H1 (cell line): ENCODE measurements around the gene COL16A1. TPM values are rescaled to one million over a fixed set of nuclear protein-coding genes. Genes with fewer than 3 reads are reported as not detected.

ENCODE experiments used
- CTCF ChIA-PET: fragments of 300-600 bp; sonication (Branson Sonifier 250); formaldehyde crosslinking; loops from one replicate; lab custom pipeline; 2021; ENCODE audit not compliant: partially characterized antibody; lab: Charles Lee
- POLR2A ChIA-PET: fragments of 300-600 bp; sonication (Branson Sonifier 250); formaldehyde crosslinking; loops from one replicate; lab custom pipeline; 2021; ENCODE audit warnings: inconsistent platforms; ENCODE audit not compliant: partially characterized antibody; lab: Charles Lee
- DNase-seq, 2 experiments: peaks; one replicate each; pipeline versions ENCODE4 v3.0.0 to v3.0.0-alpha.2; 2010 to 2022; ENCODE audit warnings: low spot score in 2 of 2, low read depth in 1 of 2, mixed read lengths in 1 of 2
- FAIRE-seq: peaks from 2 replicates; lab custom pipeline; 2011; peaks lifted over from hg19 to GRCh38; lab: Jason Lieb, UNC
- H2AFZ ChIP-seq: 2 replicates; pipeline ENCODE4 v1.8.1; 2012; ENCODE audit warnings: low read length, inconsistent platforms
- H2AK5ac ChIP-seq: 2 replicates; pipeline ENCODE4 v1.6.1; 2013; ENCODE audit warnings: low read depth, low read length
- H2BK120ac ChIP-seq: replicated peaks from 2 replicates; pipeline ENCODE3; 2013; ENCODE audit warnings: low read depth, low read length, inconsistent platforms
- H2BK12ac ChIP-seq: 2 replicates; pipeline ENCODE4 v1.6.1; 2013; ENCODE audit warnings: low read depth, low read length
- H2BK15ac ChIP-seq: 2 replicates; pipeline ENCODE4 v1.6.1; 2013; ENCODE audit warnings: low read length
- H2BK20ac ChIP-seq: 2 replicates; pipeline ENCODE4 v1.6.1; 2013; ENCODE audit warnings: low read length
- H2BK5ac ChIP-seq: 2 replicates; pipeline ENCODE4 v1.6.1; 2013; ENCODE audit warnings: low read depth, low read length
- H3K14ac ChIP-seq: 2 replicates; pipeline ENCODE4 v1.6.1; 2013; ENCODE audit warnings: inconsistent platforms; ENCODE audit not compliant: insufficient read length
- H3K18ac ChIP-seq: 2 replicates; pipeline ENCODE4 v1.6.1; 2013; ENCODE audit warnings: low read length; ENCODE audit errors: extremely low read depth
- H3K23ac ChIP-seq: 2 replicates; pipeline ENCODE4 v1.6.1; 2013; ENCODE audit warnings: inconsistent platforms; ENCODE audit not compliant: insufficient read length
- H3K23me2 ChIP-seq: 2 replicates; pipeline ENCODE4 v1.6.1; 2013; ENCODE audit warnings: low read depth, low read length
- H3K27ac ChIP-seq: 2 replicates; pipeline ENCODE4 v1.6.1; 2011; ENCODE audit warnings: low read depth, low read length, inconsistent platforms
- H3K27me3 ChIP-seq, 4 experiments: replicated peaks in 1 of 4; 1 replicate in 1 of 4; 2 replicates in 3 of 4; pipeline versions ENCODE4 v1.6.1 to v1.8.1; 2011 to 2013; ENCODE audit warnings: low read length in 3 of 4, mild to moderate bottlenecking in 3 of 4, inconsistent platforms in 2 of 4, mixed read lengths in 2 of 4, moderate library complexity in 1 of 4; ENCODE audit not compliant: control insufficient read depth in 3 of 4, insufficient read depth in 3 of 4; ENCODE audit errors: extremely low read depth in 1 of 4
- H3K36me3 ChIP-seq, 4 experiments: 2 replicates each; pipeline versions ENCODE4 v1.6.1 to v1.8.1; 2011 to 2013; ENCODE audit warnings: mild to moderate bottlenecking in 4 of 4, low read length in 3 of 4, moderate library complexity in 2 of 4, control low read depth in 1 of 4, inconsistent platforms in 1 of 4; ENCODE audit not compliant: insufficient read depth in 4 of 4, control insufficient read depth in 2 of 4
- H3K4ac ChIP-seq: replicated peaks from 2 replicates; pipeline ENCODE3; 2013; ENCODE audit warnings: low read length, low read depth, mixed read lengths, inconsistent platforms; ENCODE audit not compliant: insufficient read length
- H3K4me1 ChIP-seq, 4 experiments: replicated peaks in 1 of 4; 1 replicate in 1 of 4; 2 replicates in 3 of 4; pipeline versions ENCODE4 v1.6.1 to v1.8.1; 2011 to 2013; ENCODE audit warnings: low read length in 3 of 4, inconsistent platforms in 2 of 4, mixed read lengths in 1 of 4; ENCODE audit not compliant: insufficient read depth in 4 of 4, control insufficient read depth in 3 of 4
- H3K4me2 ChIP-seq, 2 experiments: 2 replicates each; pipeline versions ENCODE4 v1.6.1 to v1.8.1; 2011 to 2013; ENCODE audit warnings: low read depth in 2 of 2, low read length in 2 of 2, control low read depth in 1 of 2, inconsistent platforms in 1 of 2, mild to moderate bottlenecking in 1 of 2; ENCODE audit not compliant: insufficient read depth in 1 of 2
- H3K4me3 ChIP-seq, 4 experiments: fragments of 200-600, 300-600 bp in 1 of 4; sonication (generic), shearing (Covaris generic), sonication (Bioruptor Twin) in 1 of 4; 2 replicates each; pipeline versions ENCODE4 v1.5.1 to v1.8.1; 2011 to 2016; ENCODE audit warnings: low read length in 4 of 4, low read depth in 3 of 4, control low read depth in 2 of 4, inconsistent platforms in 2 of 4, mild to moderate bottlenecking in 2 of 4, mixed read lengths in 1 of 4, moderate library complexity in 1 of 4; ENCODE audit not compliant: insufficient read depth in 2 of 4; ENCODE audit errors: extremely low read depth in 1 of 4
- H3K56ac ChIP-seq: replicated peaks from 2 replicates; pipeline ENCODE3; 2013; ENCODE audit warnings: low read depth, mild to moderate bottlenecking, mixed read lengths, low read length, inconsistent platforms; ENCODE audit not compliant: insufficient read length
- H3K79me1 ChIP-seq: 2 replicates; pipeline ENCODE4 v1.6.1; 2013; ENCODE audit warnings: low read depth, low read length, control low read depth
- H3K79me2 ChIP-seq, 2 experiments: 2 replicates each; pipeline versions ENCODE4 v1.6.1 to v1.8.1; 2012 to 2013; ENCODE audit warnings: low read length in 2 of 2, mild to moderate bottlenecking in 2 of 2, inconsistent platforms in 1 of 2; ENCODE audit not compliant: insufficient read depth in 2 of 2, control insufficient read depth in 1 of 2
- H3K9ac ChIP-seq, 4 experiments: replicated peaks in 1 of 4; 1 replicate in 1 of 4; 2 replicates in 3 of 4; pipeline versions ENCODE4 v1.6.1 to v1.8.1; 2011 to 2013; ENCODE audit warnings: low read depth in 3 of 4, low read length in 3 of 4, control low read depth in 2 of 4, mild to moderate bottlenecking in 2 of 4, moderate library complexity in 2 of 4, inconsistent platforms in 1 of 4; ENCODE audit errors: extremely low read depth in 1 of 4
- H3K9me3 ChIP-seq, 2 experiments: 2 replicates each; pipeline versions ENCODE4 v1.6.1 to v1.8.1; 2012 to 2013; ENCODE audit warnings: mild to moderate bottlenecking in 2 of 2, moderate library complexity in 2 of 2, control low read depth in 1 of 2, inconsistent platforms in 1 of 2, low read depth in 1 of 2, low read length in 1 of 2, mixed read lengths in 1 of 2; ENCODE audit not compliant: insufficient read depth in 2 of 2
- H4K20me1 ChIP-seq, 2 experiments: replicated peaks in 1 of 2; 2 replicates each; pipeline versions ENCODE3 to v1.8.1; 2011 to 2013; ENCODE audit warnings: inconsistent platforms in 2 of 2, low read length in 2 of 2, mild to moderate bottlenecking in 1 of 2; ENCODE audit not compliant: insufficient read depth in 2 of 2, control insufficient read depth in 1 of 2
- H4K5ac ChIP-seq: 2 replicates; pipeline ENCODE4 v1.6.1; 2013; ENCODE audit warnings: low read length, low read depth, mixed read lengths, inconsistent platforms; ENCODE audit not compliant: insufficient read length
- H4K8ac ChIP-seq: 2 replicates; pipeline ENCODE4 v1.8.0; 2013; ENCODE audit warnings: mild to moderate bottlenecking, moderate library complexity, low read length, inconsistent platforms; ENCODE audit not compliant: insufficient read depth; ENCODE audit errors: extremely low read depth
- H4K91ac ChIP-seq: replicated peaks from 2 replicates; pipeline ENCODE3; 2013; ENCODE audit warnings: low read length, mixed read lengths, inconsistent platforms; ENCODE audit not compliant: insufficient read length
- SP2 ChIP-seq: IDR thresholded peaks from 2 replicates; pipeline ENCODE4 v1.6.1; 2012; ENCODE audit warnings: mild to moderate bottlenecking, low read length, inconsistent platforms
- TEAD4 ChIP-seq: IDR thresholded peaks from 2 replicates; pipeline ENCODE4 v1.6.1; 2012; ENCODE audit warnings: low read depth, low read length, inconsistent platforms, mixed read lengths
- WGBS, 2 experiments: shearing (Covaris generic) in 1 of 2; methylation state at CpG; one replicate each; pipeline versions ENCODE4 v1.1.6 to v1.1.7; 2013 to 2015; ENCODE audit warnings: low lambda C conversion rate in 2 of 2, mixed read lengths in 2 of 2, inconsistent platforms in 1 of 2, low coverage in 1 of 2, missing lambda C conversion rate in 1 of 2; ENCODE audit not compliant: insufficient replicate concordance in 2 of 2, insufficient coverage in 1 of 2, insufficient read length in 1 of 2; ENCODE audit errors: extremely low coverage in 1 of 2, missing lambda C conversion rate in 1 of 2; 5-methylcytosine and 5-hydroxymethylcytosine counted together
- polyA plus RNA-seq, 7 experiments: library from polyadenylated mRNA; depleted of rRNA in 3 of 7; stranded (reverse) in 5 of 7; unstranded in 2 of 7; fragments of >200 nt in 5 of 7; fragments of 200-250 nt in 2 of 7; gene quantifications; 1 replicate in 5 of 7; 2 replicates in 1 of 7; 4 replicates in 1 of 7; pipeline versions ENCODE4 v1.2.1 to v1.2.3, GENCODE V29; 2011 to 2013; ENCODE audit warnings: missing spikeins in 2 of 7, mixed read lengths in 2 of 7
- total RNA-seq: library from RNA; stranded (reverse); fragmentation: NEBNext Ultra II Directional; extraction: Animal tissue kit (Norgen Biotek cat#: 25700); gene quantifications from 2 replicates; pipeline ENCODE4 v1.2.1, GENCODE V29; 2021

The COL16A1 gene
- total and polyA plus RNA-seq, 2 of the 8 experiments (the other 6 are each of a cell fraction or from before 2014, with no cell fraction given), result 2.0 to 10.5 TPM

DNA sequence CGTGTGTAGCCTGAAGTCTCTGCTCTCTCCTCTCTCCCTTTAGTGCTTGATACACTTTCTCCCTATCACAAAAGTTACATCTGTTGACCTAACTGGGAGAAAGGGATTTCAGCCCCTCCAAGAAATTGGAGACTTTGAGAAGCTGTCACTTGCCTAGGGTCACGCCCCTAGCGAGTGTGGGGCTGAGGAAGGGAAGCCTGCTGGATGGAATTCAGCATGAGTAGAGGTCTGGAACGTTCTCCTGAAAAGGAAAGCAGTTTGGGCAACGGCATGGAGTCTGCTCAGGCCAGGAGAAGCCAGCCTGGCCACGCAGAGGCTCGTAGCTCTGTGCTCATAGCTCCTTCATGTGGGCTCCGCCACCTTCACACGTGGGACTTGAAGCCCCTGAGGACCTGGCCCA is 22.4 kb downstream of the COL16A1 start:
- H3K23me2 ChIP-seq, result no peaks in the 10 kb centered on the region
- H3K79me2 ChIP-seq, result no peaks in the 10 kb centered on the region
- no peaks in the 10 kb centered on the region for H3K9me3 ChIP-seq
- no peak overlapping the region for H3K4me2 ChIP-seq
- 95% methylated on average over 9 of the region's 9 CpGs; no CpG with 5 or more reads in 1 of the 2 experiments for WGBS, 2 experiments
- H3K23ac ChIP-seq, result no peak overlapping the region
- FAIRE-seq, result no peak
- H2BK15ac ChIP-seq, result 0 out of 2 replicates have a peak overlapping the region, but pooled peaks have one; percentile 29
- peaks cover 0 to 1% of the 10 kb centered on the region in 2 experiments for H4K20me1 ChIP-seq
- no peak overlapping the region for H3K56ac ChIP-seq
- no peak overlapping the region for H2AFZ ChIP-seq
- no peaks in the 10 kb centered on the region for H3K36me3 ChIP-seq
- no peak for TF ChIP-seq SP2
- 0 out of 2 replicates have a peak, but pooled peaks have one; percentile 18 for TF ChIP-seq TEAD4
- no peak overlapping the region for H2BK120ac ChIP-seq
- no peak overlapping the region for H3K9ac ChIP-seq
- H3K4me1 ChIP-seq, result no peaks in the 10 kb centered on the region; a peak in 1 of 7 replicates
- no peaks in the 10 kb centered on the region for H3K79me1 ChIP-seq
- H4K5ac ChIP-seq, result no peak overlapping the region
- H2AK5ac ChIP-seq, result no peak overlapping the region
- no peak overlapping the region; the same call in 1 of the 2 replicates for H3K27ac ChIP-seq
- DNase-seq, result no peak
- no peaks in the 10 kb centered on the region for H3K27me3 ChIP-seq
- no peak overlapping the region for H2BK12ac ChIP-seq
- H4K8ac ChIP-seq, result no peak overlapping the region
- no peak overlapping the region for H3K18ac ChIP-seq
- no peak overlapping the region for H3K4ac ChIP-seq
- no peak overlapping the region for H2BK20ac ChIP-seq
- H4K91ac ChIP-seq, result no peak overlapping the region
- POLR2A ChIA-PET, result no interaction called here
- H2BK5ac ChIP-seq, result no peak overlapping the region
- CTCF ChIA-PET, result interaction anchor here (0.9 to 24.1 kb wide), 9 partner anchors 15 to 108 kb away, joined by 3 to 370 read pairs (median 6); no protein-coding TSS in a partner anchor
- H3K14ac ChIP-seq, result no peak overlapping the region
- H3K4me3 ChIP-seq, result no peak overlapping the region
